NCI-H1694 treated with DMSO at 0.1 percent for 48 hours (cell line): ENCODE measurements around the gene OXSR1.
"Not testable (repeated sequence)": the region's sequence is repeated elsewhere in the genome, so short reads cannot be mapped to it uniquely, and the experiment has no call there.

Experiments
- DNase-seq: peaks from one replicate; lab custom pipeline; 2025; lab: John Stamatoyannopoulos, UW

The OXSR1 gene

GRCh38 chr3:38227989-38228388 lies 62.7 kb downstream of the OXSR1 start:
- DNase-seq = no peak

GRCh38 chr3:38229036-38229435 lies 63.7 kb downstream of the OXSR1 start:
- DNase-seq = no peak

- DNase-seq = no peak
Observed at GRCh38 chr3:38232701-38233100, 67.4 kb downstream of the OXSR1 start.

GRCh38 chr3:38235466-38235865 lies 70.1 kb downstream of the OXSR1 start:
- DNase-seq = no peak

GRCh38 chr3:38238416-38239008 lies 73.2 kb downstream of the OXSR1 start:
- no peak for DNase-seq

- DNase-seq = not testable (repeated sequence)
Observed at GRCh38 chr3:38242812-38243211, 77.5 kb downstream of the OXSR1 start.

- DNase-seq = no peak
Observed at GRCh38 chr3:38245930-38246329, 80.6 kb downstream of the OXSR1 start.

- DNase-seq = no peak
Observed at GRCh38 chr3:38247366-38248035, 82.2 kb downstream of the OXSR1 start.

- no peak for DNase-seq
Observed at GRCh38 chr3:38250198-38250597, 84.9 kb downstream of the OXSR1 start.

GRCh38 chr3:38251197-38251596 lies 85.9 kb downstream of the OXSR1 start:
- no peak for DNase-seq

GRCh38 chr3:38253704-38254103 lies 88.4 kb downstream of the OXSR1 start:
- no peak for DNase-seq

- no peak for DNase-seq
Observed at GRCh38 chr3:38254872-38255271, 89.5 kb downstream of the OXSR1 start.

- no peak for DNase-seq
Observed at GRCh38 chr3:38255627-38256026, 90.3 kb downstream of the OXSR1 start.

- no peak for DNase-seq
Observed at GRCh38 chr3:38257583-38257982, 92.2 kb downstream of the OXSR1 start.

- DNase-seq = peak; percentile 41
Observed at GRCh38 chr3:38260474-38260873, 95.1 kb downstream of the OXSR1 start.

- DNase-seq = no peak
Observed at GRCh38 chr3:38264353-38264771, 99.0 kb downstream of the OXSR1 start.

- DNase-seq = no peak
Observed at GRCh38 chr3:38264779-38265178, 99.4 kb downstream of the OXSR1 start.

- DNase-seq = no peak
Observed at GRCh38 chr3:38265604-38266307, 100.4 kb downstream of the OXSR1 start, which contains the start of gene SLC22A13. Gene SLC22A13 (plus strand): TSS chr3:38265812. CDS start chr3:38265861, 49 bp downstream.

GRCh38 chr3:38266810-38267209 lies 101.5 kb downstream of the OXSR1 start:
- no peak for DNase-seq

GRCh38 chr3:38267662-38268061 lies 102.3 kb downstream of the OXSR1 start:
- no peak for DNase-seq

- no peak for DNase-seq
Observed at GRCh38 chr3:38268087-38268486, 102.8 kb downstream of the OXSR1 start.

- no peak for DNase-seq
Observed at GRCh38 chr3:38268522-38268921, 103.2 kb downstream of the OXSR1 start.

GRCh38 chr3:38270606-38271005 lies 105.3 kb downstream of the OXSR1 start:
- DNase-seq = no peak
